Liver (tissue), 9 donors: ENCODE measurements around the gene RNF144B. TPM values are rescaled to one million over a fixed set of nuclear protein-coding genes. Genes with fewer than 3 reads are reported as not detected.

ENCODE experiments used
- DNase-seq: peaks from one replicate; pipeline ENCODE4 v3.0.0-alpha.2; 2017; ENCODE audit warnings: low spot score
- H3K27ac ChIP-seq, 2 donors: one replicate each; pipeline ENCODE4 v1.7.0; 2013; ENCODE audit warnings: inconsistent platforms in 2 of 2, low read length in 2 of 2, control low read depth in 1 of 2, low read depth in 1 of 2, mild to moderate bottlenecking in 1 of 2
- H3K27me3 ChIP-seq, 4 donors: one replicate each; pipeline versions ENCODE4 v1.6.1 to v1.7.0; 2013; ENCODE audit warnings: low read length in 3 of 4, inconsistent platforms in 1 of 4, mild to moderate bottlenecking in 1 of 4, moderate library complexity in 1 of 4; ENCODE audit not compliant: control insufficient read depth in 4 of 4, insufficient read depth in 4 of 4
- H3K36me3 ChIP-seq, 4 donors: one replicate each; pipeline versions ENCODE4 v1.6.1 to v1.7.0; 2013; ENCODE audit warnings: low read length in 3 of 4, mild to moderate bottlenecking in 3 of 4, low read depth in 1 of 4, moderate library complexity in 1 of 4; ENCODE audit not compliant: control insufficient read depth in 4 of 4, insufficient read depth in 3 of 4
- H3K4me1 ChIP-seq, 4 donors: one replicate each; pipeline versions ENCODE4 v1.6.1 to v1.7.0; 2013; ENCODE audit warnings: low read length in 3 of 4, mild to moderate bottlenecking in 3 of 4, moderate library complexity in 1 of 4; ENCODE audit not compliant: control insufficient read depth in 4 of 4, insufficient read depth in 4 of 4
- H3K4me3 ChIP-seq, 3 donors: one replicate each; pipeline versions ENCODE4 v1.6.1 to v1.7.0; 2013; ENCODE audit warnings: low read length in 3 of 3, control low read depth in 1 of 3, low read depth in 1 of 3, mild to moderate bottlenecking in 1 of 3
- H3K9ac ChIP-seq, 2 donors: one replicate each; pipeline ENCODE4 v1.7.0; 2013; ENCODE audit warnings: low read length in 2 of 2, mild to moderate bottlenecking in 2 of 2, moderate library complexity in 2 of 2, control low read depth in 1 of 2, low read depth in 1 of 2
- H3K9me3 ChIP-seq, 4 donors: one replicate each; pipeline versions ENCODE4 v1.6.1 to v1.7.0; 2013; ENCODE audit warnings: low read length in 3 of 4; ENCODE audit not compliant: control insufficient read depth in 4 of 4
- ATF3 ChIP-seq: IDR thresholded peaks from 2 replicates; pipeline ENCODE4 v1.6.1; 2016; ENCODE audit warnings: antibody characterized with exemption
- EGR1 ChIP-seq, 2 donors: IDR thresholded peaks; 2 replicates each; pipeline ENCODE4 v1.6.1; 2016 to 2018; ENCODE audit warnings: antibody characterized with exemption in 2 of 2, low read depth in 2 of 2
- FOXA1 ChIP-seq: IDR thresholded peaks from 2 replicates; pipeline ENCODE4 v1.6.1; 2016; ENCODE audit warnings: antibody characterized with exemption
- GABPA ChIP-seq, 2 donors: IDR thresholded peaks in 1 of 2; conservative IDR thresholded peaks in 1 of 2; 2 replicates each; pipeline ENCODE4 v1.6.1; 2016; ENCODE audit warnings: antibody characterized with exemption in 2 of 2, mild to moderate bottlenecking in 1 of 2, moderate library complexity in 1 of 2
- HNF4A ChIP-seq, 2 donors: conservative IDR thresholded peaks; 2 replicates each; pipeline ENCODE4 v1.6.1; 2016; ENCODE audit warnings: antibody characterized with exemption in 2 of 2, mild to moderate bottlenecking in 2 of 2
- HNF4G ChIP-seq: IDR thresholded peaks from 2 replicates; pipeline ENCODE4 v1.6.1; 2016; ENCODE audit warnings: antibody characterized with exemption
- JUND ChIP-seq, 2 donors: IDR thresholded peaks; 2 replicates each; pipeline ENCODE4 v1.6.1; 2016; ENCODE audit warnings: antibody characterized with exemption in 2 of 2
- NR2F2 ChIP-seq: IDR thresholded peaks from 2 replicates; pipeline ENCODE4 v1.6.1; 2016; ENCODE audit warnings: antibody characterized with exemption
- RAD21 ChIP-seq, 2 donors: IDR thresholded peaks; 2 replicates each; pipeline ENCODE4 v1.6.1; 2016; ENCODE audit warnings: antibody characterized with exemption in 2 of 2, mild to moderate bottlenecking in 2 of 2
- RXRA ChIP-seq, 2 donors: IDR thresholded peaks; 2 replicates each; pipeline ENCODE4 v1.6.1; 2017 to 2018; ENCODE audit warnings: antibody characterized with exemption in 2 of 2, mild to moderate bottlenecking in 1 of 2
- SP1 ChIP-seq: IDR thresholded peaks from 2 replicates; pipeline ENCODE4 v1.6.1; 2018; ENCODE audit warnings: antibody characterized with exemption, mild to moderate bottlenecking
- TAF1 ChIP-seq: conservative IDR thresholded peaks from 2 replicates; pipeline ENCODE4 v1.6.1; 2016; ENCODE audit warnings: antibody characterized with exemption, mild to moderate bottlenecking
- YY1 ChIP-seq: IDR thresholded peaks from 2 replicates; pipeline ENCODE4 v1.6.1; 2016; ENCODE audit warnings: antibody characterized with exemption, mild to moderate bottlenecking
- ZBTB33 ChIP-seq: IDR thresholded peaks from 2 replicates; pipeline ENCODE4 v1.6.1; 2016; ENCODE audit warnings: antibody characterized with exemption
- WGBS: extraction: QIAGEN DNeasy Blood & Tissue Kit; methylation state at CpG from one replicate; pipeline ENCODE4 v1.1.7; 2013; 5-methylcytosine and 5-hydroxymethylcytosine counted together
- polyA plus RNA-seq, 2 donors: library from polyadenylated mRNA; stranded (reverse) in 1 of 2; unstranded in 1 of 2; fragments of 200-250 nt in 1 of 2; fragments of >200 nt in 1 of 2; fragmentation: Nextera tagmentation in 1 of 2; extraction: Ambion mirVana in 1 of 2; gene quantifications; one replicate each; pipeline versions ENCODE4 v1.2.1 to v1.2.3, GENCODE V29; 2013 to 2015
- total RNA-seq, 2 donors: library from RNA; depleted of rRNA; stranded (reverse); fragments of >200 nt; gene quantifications; one replicate each; pipeline ENCODE4 v1.2.3, GENCODE V29; 2014
- TF ChIP-seq, protein P1 (sequence below): IDR thresholded peaks from 2 replicates; pipeline ENCODE4 v1.6.1; 2016; ENCODE audit warnings: antibody characterized with exemption, mild to moderate bottlenecking
- TF ChIP-seq, protein P2 (sequence below): fragments of 150-350 bp; IDR thresholded peaks from 2 replicates; pipeline ENCODE4 v1.5.1; 2017; ENCODE audit warnings: improper control_type of control experiment, low read depth, low read length; ENCODE audit not compliant: missing input control
- TF ChIP-seq, protein P3 (sequence below): IDR thresholded peaks from 2 replicates; pipeline ENCODE4 v1.6.1; 2016; ENCODE audit warnings: antibody characterized with exemption
- donor health status: healthy.
- donor health status: healthy.
- donor health status: healthy.
- donor health status: healthy.
- donor health status: healthy.

Gene RNF144B
- total and polyA plus RNA-seq, 4 donors, result 3.0 to 15.1 (median 7.6) TPM

DNA sequence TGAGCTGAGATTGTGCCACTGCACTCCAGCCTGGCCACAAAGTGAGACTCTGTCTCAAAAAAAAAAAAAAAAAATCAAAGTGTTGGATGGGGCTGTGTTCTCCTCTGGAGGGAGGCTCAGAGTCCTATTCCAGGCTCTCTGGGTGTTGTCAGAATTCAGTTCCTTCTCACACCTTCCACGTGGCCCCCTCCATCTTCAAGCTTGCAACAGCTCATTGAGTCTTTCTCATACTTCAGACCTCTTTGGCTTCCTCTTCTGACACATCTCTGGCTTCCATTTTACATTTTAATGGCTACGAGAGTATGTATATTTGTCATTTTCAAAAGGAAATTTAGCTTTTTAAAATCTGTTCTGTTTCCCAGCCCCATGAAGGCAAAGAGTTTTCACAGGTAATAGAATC, 85.8 kb downstream of the RNF144B start:
- no peak for DNase-seq
- Histone ChIP-seq H3K27me3 (no peaks in the 10 kb centered on the region), H3K4me1 (peaks cover 2 to 34% (median 29%) of the 10 kb centered on the region in 4 donors), H3K4me3 (no peak overlapping the region), H3K36me3 (no peaks in the 10 kb centered on the region), H3K27ac (no peak overlapping the region), H3K9me3 (no peaks in the 10 kb centered on the region), H3K9ac (no peak overlapping the region)
- WGBS, result 86% methylated on average over 2 of the region's 2 CpGs
- TF ChIP-seq, protein P1, sequence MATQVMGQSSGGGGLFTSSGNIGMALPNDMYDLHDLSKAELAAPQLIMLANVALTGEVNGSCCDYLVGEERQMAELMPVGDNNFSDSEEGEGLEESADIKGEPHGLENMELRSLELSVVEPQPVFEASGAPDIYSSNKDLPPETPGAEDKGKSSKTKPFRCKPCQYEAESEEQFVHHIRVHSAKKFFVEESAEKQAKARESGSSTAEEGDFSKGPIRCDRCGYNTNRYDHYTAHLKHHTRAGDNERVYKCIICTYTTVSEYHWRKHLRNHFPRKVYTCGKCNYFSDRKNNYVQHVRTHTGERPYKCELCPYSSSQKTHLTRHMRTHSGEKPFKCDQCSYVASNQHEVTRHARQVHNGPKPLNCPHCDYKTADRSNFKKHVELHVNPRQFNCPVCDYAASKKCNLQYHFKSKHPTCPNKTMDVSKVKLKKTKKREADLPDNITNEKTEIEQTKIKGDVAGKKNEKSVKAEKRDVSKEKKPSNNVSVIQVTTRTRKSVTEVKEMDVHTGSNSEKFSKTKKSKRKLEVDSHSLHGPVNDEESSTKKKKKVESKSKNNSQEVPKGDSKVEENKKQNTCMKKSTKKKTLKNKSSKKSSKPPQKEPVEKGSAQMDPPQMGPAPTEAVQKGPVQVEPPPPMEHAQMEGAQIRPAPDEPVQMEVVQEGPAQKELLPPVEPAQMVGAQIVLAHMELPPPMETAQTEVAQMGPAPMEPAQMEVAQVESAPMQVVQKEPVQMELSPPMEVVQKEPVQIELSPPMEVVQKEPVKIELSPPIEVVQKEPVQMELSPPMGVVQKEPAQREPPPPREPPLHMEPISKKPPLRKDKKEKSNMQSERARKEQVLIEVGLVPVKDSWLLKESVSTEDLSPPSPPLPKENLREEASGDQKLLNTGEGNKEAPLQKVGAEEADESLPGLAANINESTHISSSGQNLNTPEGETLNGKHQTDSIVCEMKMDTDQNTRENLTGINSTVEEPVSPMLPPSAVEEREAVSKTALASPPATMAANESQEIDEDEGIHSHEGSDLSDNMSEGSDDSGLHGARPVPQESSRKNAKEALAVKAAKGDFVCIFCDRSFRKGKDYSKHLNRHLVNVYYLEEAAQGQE, result no peak
- no peak for TF ChIP-seq HNF4G
- no peak for TF ChIP-seq ZBTB33
- TF ChIP-seq ATF3, result no peak
- TF ChIP-seq, protein P2, sequence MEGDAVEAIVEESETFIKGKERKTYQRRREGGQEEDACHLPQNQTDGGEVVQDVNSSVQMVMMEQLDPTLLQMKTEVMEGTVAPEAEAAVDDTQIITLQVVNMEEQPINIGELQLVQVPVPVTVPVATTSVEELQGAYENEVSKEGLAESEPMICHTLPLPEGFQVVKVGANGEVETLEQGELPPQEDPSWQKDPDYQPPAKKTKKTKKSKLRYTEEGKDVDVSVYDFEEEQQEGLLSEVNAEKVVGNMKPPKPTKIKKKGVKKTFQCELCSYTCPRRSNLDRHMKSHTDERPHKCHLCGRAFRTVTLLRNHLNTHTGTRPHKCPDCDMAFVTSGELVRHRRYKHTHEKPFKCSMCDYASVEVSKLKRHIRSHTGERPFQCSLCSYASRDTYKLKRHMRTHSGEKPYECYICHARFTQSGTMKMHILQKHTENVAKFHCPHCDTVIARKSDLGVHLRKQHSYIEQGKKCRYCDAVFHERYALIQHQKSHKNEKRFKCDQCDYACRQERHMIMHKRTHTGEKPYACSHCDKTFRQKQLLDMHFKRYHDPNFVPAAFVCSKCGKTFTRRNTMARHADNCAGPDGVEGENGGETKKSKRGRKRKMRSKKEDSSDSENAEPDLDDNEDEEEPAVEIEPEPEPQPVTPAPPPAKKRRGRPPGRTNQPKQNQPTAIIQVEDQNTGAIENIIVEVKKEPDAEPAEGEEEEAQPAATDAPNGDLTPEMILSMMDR, result no peak
- TF ChIP-seq NR2F2, result no peak
- no peak for TF ChIP-seq TAF1
- no peak for TF ChIP-seq EGR1 (IDR thresholded peaks at IDR 0.05; ENCODE audit: low read depth in 2 of 2)
- TF ChIP-seq SP1, result no peak
- TF ChIP-seq FOXA1, result no peak
- no peak for TF ChIP-seq GABPA (IDR thresholded peaks at IDR 0.05 in 1 of 2, conservative IDR thresholded peaks at IDR 0.05 in 1 of 2)
- no peak for TF ChIP-seq RXRA (IDR thresholded peaks at IDR 0.05)
- no peak for TF ChIP-seq RAD21 (IDR thresholded peaks at IDR 0.05)
- no peak for TF ChIP-seq YY1
- TF ChIP-seq, protein P3, sequence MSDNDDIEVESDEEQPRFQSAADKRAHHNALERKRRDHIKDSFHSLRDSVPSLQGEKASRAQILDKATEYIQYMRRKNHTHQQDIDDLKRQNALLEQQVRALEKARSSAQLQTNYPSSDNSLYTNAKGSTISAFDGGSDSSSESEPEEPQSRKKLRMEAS, result no peak
- TF ChIP-seq JUND (IDR thresholded peaks at IDR 0.05), result no peak
- no peak for TF ChIP-seq HNF4A (conservative IDR thresholded peaks at IDR 0.05)

DNA sequence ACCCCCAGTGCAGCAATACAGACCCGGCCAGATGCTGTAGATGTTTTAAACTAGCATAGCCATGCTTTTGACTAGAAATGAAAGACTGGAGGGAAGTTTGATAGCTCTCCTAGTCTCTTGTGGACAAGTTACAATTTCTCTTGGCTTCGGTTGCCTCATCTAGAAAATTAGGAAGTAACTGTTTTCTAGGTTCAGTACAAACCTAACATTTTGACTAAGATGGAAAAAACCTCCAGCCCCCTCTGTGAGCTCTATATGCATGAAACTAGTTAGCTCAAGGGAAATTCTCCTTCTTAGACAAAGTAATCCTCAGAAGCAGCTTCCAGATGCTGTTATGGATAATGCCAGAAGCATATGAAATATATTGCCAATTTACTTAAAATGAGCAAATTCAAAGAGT, 86.6 kb downstream of the RNF144B start:
- Histone ChIP-seq H3K27me3 (no peaks in the 10 kb centered on the region), H3K27ac (no peak overlapping the region), H3K9me3 (no peaks in the 10 kb centered on the region), H3K9ac (no peak overlapping the region), H3K36me3 (no peaks in the 10 kb centered on the region), H3K4me3 (no peak overlapping the region), H3K4me1 (peaks cover 2 to 27% (median 21%) of the 10 kb centered on the region in 4 donors)
- no peak for TF ChIP-seq EGR1 (IDR thresholded peaks at IDR 0.05; ENCODE audit: low read depth in 2 of 2)
- TF ChIP-seq YY1, result no peak
- TF ChIP-seq JUND (IDR thresholded peaks at IDR 0.05), result no peak
- no peak for TF ChIP-seq HNF4A (conservative IDR thresholded peaks at IDR 0.05)
- TF ChIP-seq, protein P2, result no peak
- TF ChIP-seq, protein P3, result no peak
- TF ChIP-seq ATF3, result no peak
- TF ChIP-seq FOXA1, result no peak
- TF ChIP-seq HNF4G, result no peak
- TF ChIP-seq RAD21 (IDR thresholded peaks at IDR 0.05), result no peak
- no peak for TF ChIP-seq ZBTB33
- DNase-seq, result no peak
- WGBS, result 79% methylated on average over 2 of the region's 2 CpGs
